Measurements from ENCODE around the gene ODF2L. TPM values are rescaled to one million over a fixed set of nuclear protein-coding genes. Genes with fewer than 3 reads are reported as not detected.
A peak's percentile ranks its signal among the peaks of the same experiment; 100 is the strongest.

Gene ODF2L
- total and polyA plus RNA-seq, 4 donors = 16.5 to 127 (median 71.4) TPM

GRCh38 chr1:86394416-86394815 is 1.7 kb downstream of the ODF2L start:
- 61 to 82% methylated on average over 2 of the region's 2 CpGs for WGBS, 2 donors
- no peak overlapping the region for H3K4me3 ChIP-seq
- ATAC-seq (ENCODE audit: insufficient read depth, low FRiP score) = no peak

GRCh38 chr1:86389307-86389706 is 6.8 kb downstream of the ODF2L start:
- no peak overlapping the region for H3K4me3 ChIP-seq

More at GRCh38 chr1:86394416-86394815, 1.7 kb downstream of the ODF2L start:
- TF ChIP-seq, protein P1, sequence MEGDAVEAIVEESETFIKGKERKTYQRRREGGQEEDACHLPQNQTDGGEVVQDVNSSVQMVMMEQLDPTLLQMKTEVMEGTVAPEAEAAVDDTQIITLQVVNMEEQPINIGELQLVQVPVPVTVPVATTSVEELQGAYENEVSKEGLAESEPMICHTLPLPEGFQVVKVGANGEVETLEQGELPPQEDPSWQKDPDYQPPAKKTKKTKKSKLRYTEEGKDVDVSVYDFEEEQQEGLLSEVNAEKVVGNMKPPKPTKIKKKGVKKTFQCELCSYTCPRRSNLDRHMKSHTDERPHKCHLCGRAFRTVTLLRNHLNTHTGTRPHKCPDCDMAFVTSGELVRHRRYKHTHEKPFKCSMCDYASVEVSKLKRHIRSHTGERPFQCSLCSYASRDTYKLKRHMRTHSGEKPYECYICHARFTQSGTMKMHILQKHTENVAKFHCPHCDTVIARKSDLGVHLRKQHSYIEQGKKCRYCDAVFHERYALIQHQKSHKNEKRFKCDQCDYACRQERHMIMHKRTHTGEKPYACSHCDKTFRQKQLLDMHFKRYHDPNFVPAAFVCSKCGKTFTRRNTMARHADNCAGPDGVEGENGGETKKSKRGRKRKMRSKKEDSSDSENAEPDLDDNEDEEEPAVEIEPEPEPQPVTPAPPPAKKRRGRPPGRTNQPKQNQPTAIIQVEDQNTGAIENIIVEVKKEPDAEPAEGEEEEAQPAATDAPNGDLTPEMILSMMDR (IDR thresholded peaks at IDR 0.05; ENCODE audit: control extremely low read depth, extremely low read depth) = no peak
- Histone ChIP-seq H3K36me3 (ENCODE audit: control insufficient read depth in 4 of 4, insufficient read depth in 4 of 4, low read length in 4 of 4) (no peaks in the 10 kb centered on the region), H3K4me1 (ENCODE audit: control insufficient read depth in 5 of 5, insufficient read depth in 5 of 5, low read length in 5 of 5) (peaks cover 0 to 26% (median 6%) of the 10 kb centered on the region in 5 donors), H3K9ac (ENCODE audit: insufficient read depth in 1 of 2, low read length in 2 of 2) (no peak overlapping the region), H3K27me3 (ENCODE audit: control insufficient read depth in 3 of 3, insufficient read depth in 3 of 3, low read length in 2 of 3) (no peaks in the 10 kb centered on the region), H3K9me3 (ENCODE audit: control insufficient read depth in 4 of 4, insufficient read depth in 3 of 4, low read length in 3 of 4) (no peaks in the 10 kb centered on the region), H3K27ac (ENCODE audit: low read depth in 1 of 2, low read length in 1 of 2) (no peak overlapping the region)
- peak in 2 of 3 donors; percentile 24 to 37 for DNase-seq

DNA sequence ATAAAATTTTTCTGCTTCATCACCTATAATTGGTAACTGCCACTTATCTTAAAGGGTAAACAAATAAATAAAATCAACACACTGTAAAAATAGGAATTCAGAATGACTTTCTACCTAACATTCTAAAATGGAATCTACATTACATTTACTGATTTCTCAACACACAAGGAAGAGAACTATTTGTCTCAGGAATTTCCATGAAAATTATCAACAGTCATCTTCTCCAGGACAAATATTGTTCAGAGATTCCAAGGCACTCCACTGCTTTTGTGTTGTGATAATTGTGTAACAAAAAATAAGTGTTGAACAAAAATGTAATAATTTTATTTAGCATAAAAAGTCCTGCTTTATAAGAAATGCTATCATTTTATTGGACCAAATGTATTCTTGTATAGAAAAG is 7.3 kb downstream of the ODF2L start:
- Histone ChIP-seq H3K4me1 (ENCODE audit: control insufficient read depth in 5 of 5, insufficient read depth in 5 of 5, low read length in 5 of 5) (peaks cover 0 to 9% (median 0%) of the 10 kb centered on the region in 5 donors), H3K9me3 (ENCODE audit: control insufficient read depth in 4 of 4, insufficient read depth in 3 of 4, low read length in 3 of 4) (no peaks in the 10 kb centered on the region), H3K27me3 (ENCODE audit: control insufficient read depth in 3 of 3, insufficient read depth in 3 of 3, low read length in 2 of 3) (no peaks in the 10 kb centered on the region), H3K4me3 (no peak overlapping the region), H3K36me3 (ENCODE audit: control insufficient read depth in 4 of 4, insufficient read depth in 4 of 4, low read length in 4 of 4) (no peaks in the 10 kb centered on the region), H3K9ac (ENCODE audit: insufficient read depth in 1 of 2, low read length in 2 of 2) (no peak overlapping the region), H3K27ac (ENCODE audit: low read depth in 1 of 2, low read length in 1 of 2) (no peak overlapping the region)
- ATAC-seq (ENCODE audit: insufficient read depth, low FRiP score) = no peak
- TF ChIP-seq, protein P1 (IDR thresholded peaks at IDR 0.05; ENCODE audit: control extremely low read depth, extremely low read depth) = no peak
- no peak for DNase-seq

More at GRCh38 chr1:86389307-86389706, 6.8 kb downstream of the ODF2L start:
- ATAC-seq (ENCODE audit: insufficient read depth, low FRiP score) (no peak), DNase-seq (no peak)
- Histone ChIP-seq H3K9me3 (ENCODE audit: control insufficient read depth in 4 of 4, insufficient read depth in 3 of 4, low read length in 3 of 4) (no peaks in the 10 kb centered on the region), H3K4me1 (ENCODE audit: control insufficient read depth in 5 of 5, insufficient read depth in 5 of 5, low read length in 5 of 5) (peaks cover 0 to 13% (median 0%) of the 10 kb centered on the region in 5 donors), H3K9ac (ENCODE audit: insufficient read depth in 1 of 2, low read length in 2 of 2) (no peak overlapping the region), H3K36me3 (ENCODE audit: control insufficient read depth in 4 of 4, insufficient read depth in 4 of 4, low read length in 4 of 4) (no peaks in the 10 kb centered on the region), H3K27me3 (ENCODE audit: control insufficient read depth in 3 of 3, insufficient read depth in 3 of 3, low read length in 2 of 3) (no peaks in the 10 kb centered on the region), H3K27ac (ENCODE audit: low read depth in 1 of 2, low read length in 1 of 2) (no peak overlapping the region)
- TF ChIP-seq, protein P1 (IDR thresholded peaks at IDR 0.05; ENCODE audit: control extremely low read depth, extremely low read depth) = no peak

Data from lung (tissue), 12 donors.